ENCODE data around the gene SLC4A5. TPM values are rescaled to one million over a fixed set of nuclear protein-coding genes. Genes with fewer than 3 reads are reported as not detected.

Gene SLC4A5
- polyA plus RNA-seq, 1 of the 3 experiments (the other 2 are of a cell fraction), result 0.25 TPM

- TF ChIP-seq ZBTB33 (IDR thresholded peaks at IDR 0.05; ENCODE audit: borderline replicate concordance, low read depth) (no peak), RFX5 (IDR thresholded peaks at IDR 0.05; ENCODE audit: low read length) (no peak), CHD2 (IDR thresholded peaks at IDR 0.05; ENCODE audit: low read length, partially characterized antibody) (no peak), IRF3 (IDR thresholded peaks at IDR 0.05; ENCODE audit: low read depth, low read length) (no peak), RXRA (IDR thresholded peaks at IDR 0.05; ENCODE audit: borderline replicate concordance, low read depth) (no peak)
Measured at GRCh38 chr2:74225698-74226459, 117.3 kb downstream of the SLC4A5 start (continued).

- ChIA-PET POLR2A (no interaction called here), CTCF (interaction anchor here (1.4 kb wide), 1 partner anchor 111 kb away, joined by 3 read pairs; no protein-coding TSS in a partner anchor)
- H3F3A ChIP-seq (replicated peaks; ENCODE audit: insufficient read depth), result peaks cover 8% of the 10 kb centered on the region
- no peaks in the 10 kb centered on the region for H3K79me2 ChIP-seq (ENCODE audit: insufficient read depth)
- WGBS (ENCODE audit: low lambda C conversion rate), result over 99% methylated on average over 8 of the region's 8 CpGs
- H2AFZ ChIP-seq (ENCODE audit: low read depth), result no peak overlapping the region
- H3K9me3 ChIP-seq, result no peaks in the 10 kb centered on the region
- DNase-seq, result no peak
- no peaks in the 10 kb centered on the region for H4K20me1 ChIP-seq (ENCODE audit: insufficient read depth)
- no peaks in the 10 kb centered on the region; a peak in 1 of 4 replicates for H3K4me1 ChIP-seq (ENCODE audit: control insufficient read depth in 1 of 2, insufficient read depth in 2 of 2, low read depth in 1 of 2, low read length in 1 of 2)
- no peak overlapping the region for H3K4me2 ChIP-seq
- no peak overlapping the region for H3K27ac ChIP-seq (ENCODE audit: low read depth in 2 of 2, low read length in 1 of 2)
- no peak overlapping the region for H3K4me3 ChIP-seq (ENCODE audit: low read depth in 2 of 2, low read length in 1 of 2)
- H3K36me3 ChIP-seq (replicated peaks in 1 of 2; ENCODE audit: control insufficient read depth in 1 of 2, insufficient read depth in 2 of 2, low read length in 1 of 2), result no peaks in the 10 kb centered on the region
- H3K27me3 ChIP-seq (ENCODE audit: insufficient read depth), result no peaks in the 10 kb centered on the region
- H3K9me2 ChIP-seq, result no peaks in the 10 kb centered on the region
- H3K9ac ChIP-seq, result no peak overlapping the region
- TF ChIP-seq EZH2phosphoT487 (IDR thresholded peaks at IDR 0.05; ENCODE audit: borderline replicate concordance, low read depth) (no peak), FOXJ3 (CRISPR knock-in tag; IDR thresholded peaks at IDR 0.05) (no peak), NRF1 (IDR thresholded peaks at IDR 0.05; ENCODE audit: low read depth, low read length) (no peak), SIN3A (IDR thresholded peaks at IDR 0.05; ENCODE audit: borderline replicate concordance, low read depth, low read length) (no peak), PBX3 (IDR thresholded peaks at IDR 0.05) (no peak), RFX5 (IDR thresholded peaks at IDR 0.05; ENCODE audit: low read length) (no peak), MXI1 (IDR thresholded peaks at IDR 0.05; ENCODE audit: low read depth, low read length) (no peak), RXRA (IDR thresholded peaks at IDR 0.05; ENCODE audit: borderline replicate concordance, low read depth) (no peak), CTCF (IDR thresholded peaks at IDR 0.05) (no peak), USF2 (IDR thresholded peaks at IDR 0.05; ENCODE audit: borderline replicate concordance, low read depth, low read length) (no peak), EP300 (IDR thresholded peaks at IDR 0.05; ENCODE audit: borderline replicate concordance in 1 of 2, low read depth in 1 of 2, low read length in 1 of 2) (no peak)
Measured at GRCh38 chr2:74223941-74224770, 119.1 kb downstream of the SLC4A5 start.
